Activated naive CD4-positive, alpha-beta T cell treated with Interleukin-2 at 50 U/mL for 16 hours (primary cell): ENCODE results near the gene ENDOD1.

Experiments used
- DNase-seq: peaks from one replicate; pipeline ENCODE4 v3.0.0-alpha.2; 2020

The ENDOD1 gene

DNA sequence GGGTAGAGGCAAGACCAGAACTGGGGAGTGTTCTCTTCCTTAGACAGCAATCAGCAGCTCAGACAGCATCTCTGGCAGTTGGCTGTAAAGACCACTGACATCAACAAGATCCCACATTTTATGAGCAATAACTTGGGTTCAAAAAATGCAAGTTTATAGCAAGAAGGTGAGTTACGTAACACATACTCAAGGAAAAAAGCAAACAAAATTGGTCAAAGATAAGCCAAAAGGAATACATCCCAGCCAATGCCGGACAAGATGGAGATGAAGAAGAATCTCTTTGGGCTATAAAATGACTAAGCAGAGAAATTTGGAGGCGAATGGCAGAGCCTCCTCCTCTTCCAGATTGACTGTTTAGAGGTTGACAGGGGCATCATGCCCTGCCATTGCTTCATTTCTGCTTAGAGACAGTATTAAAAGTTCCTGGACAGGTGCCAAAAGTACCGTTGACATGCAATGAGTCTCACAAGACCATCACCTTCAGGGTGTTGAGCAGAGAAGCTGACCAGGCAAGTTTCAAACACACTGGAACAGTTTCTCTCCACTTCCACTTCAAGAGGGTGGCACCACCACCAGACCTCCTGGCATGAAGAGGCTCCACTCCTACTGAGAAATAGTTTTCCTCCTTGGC is 55.9 kb downstream of the ENDOD1 start:
- no peak for DNase-seq

DNA sequence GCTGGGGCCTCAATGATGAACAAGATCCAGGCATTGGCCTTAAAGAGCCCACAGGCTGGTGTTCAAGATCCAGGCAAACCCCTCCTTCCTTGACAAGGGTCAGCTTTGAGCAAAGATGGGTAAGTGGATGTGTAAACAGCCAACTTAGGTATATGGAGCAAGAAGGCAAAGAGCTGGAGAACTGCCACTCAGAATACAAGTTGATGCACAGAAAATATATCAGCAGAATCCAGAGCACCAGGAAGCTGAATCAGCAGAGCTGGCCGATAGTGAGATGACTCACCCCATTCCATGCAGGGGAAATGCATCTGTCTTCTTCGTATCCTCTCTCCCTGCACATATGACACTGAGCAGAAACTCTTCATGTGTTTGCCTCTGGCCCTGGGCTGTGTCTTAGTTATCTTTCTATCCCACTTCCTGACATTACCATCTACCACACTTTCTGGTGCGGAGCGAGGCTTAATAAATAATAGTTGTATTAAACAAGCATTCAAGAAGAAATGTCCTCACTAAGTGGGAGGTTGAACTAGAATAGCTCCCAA is 57.8 kb downstream of the ENDOD1 start:
- no peak for DNase-seq

DNA sequence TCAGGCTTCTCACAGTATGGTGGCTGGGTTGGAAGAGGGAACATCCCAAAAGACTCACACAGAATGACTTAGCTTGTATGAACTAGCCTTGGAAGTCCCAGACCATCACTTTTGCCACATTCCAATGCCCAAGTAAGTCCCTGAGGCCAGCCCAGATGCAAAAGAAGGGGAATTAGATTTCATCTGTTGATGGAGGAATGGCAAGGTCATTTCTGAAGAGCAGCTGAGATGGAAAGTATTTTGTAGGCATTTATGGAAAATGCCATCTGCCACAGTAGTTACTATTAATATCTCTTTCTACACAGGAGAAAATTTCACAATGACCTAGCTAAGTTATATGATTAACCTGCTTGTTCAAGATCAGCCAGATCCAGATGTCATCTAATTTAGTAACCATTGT is 58.8 kb downstream of the ENDOD1 start:
- DNase-seq: no peak

DNA sequence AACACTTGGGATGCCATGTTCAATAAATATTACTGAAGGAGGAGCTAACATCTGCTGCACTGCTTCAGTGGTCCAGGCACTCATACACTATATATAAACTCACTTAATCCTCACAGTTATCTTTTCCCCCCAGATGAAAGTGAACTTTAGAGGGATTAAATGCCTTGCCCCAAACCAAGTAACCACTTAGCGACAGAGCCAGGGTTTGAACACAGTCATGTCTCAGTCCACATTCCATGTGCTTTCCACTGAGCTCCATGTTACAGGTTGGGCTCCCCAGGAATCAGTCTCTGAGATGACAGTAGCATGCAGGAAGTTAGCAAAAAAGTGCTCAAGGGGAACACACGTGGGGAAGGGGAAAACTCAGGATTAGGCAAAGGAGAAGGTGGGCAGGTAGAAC is 59.3 kb downstream of the ENDOD1 start:
- DNase-seq: no peak

DNA sequence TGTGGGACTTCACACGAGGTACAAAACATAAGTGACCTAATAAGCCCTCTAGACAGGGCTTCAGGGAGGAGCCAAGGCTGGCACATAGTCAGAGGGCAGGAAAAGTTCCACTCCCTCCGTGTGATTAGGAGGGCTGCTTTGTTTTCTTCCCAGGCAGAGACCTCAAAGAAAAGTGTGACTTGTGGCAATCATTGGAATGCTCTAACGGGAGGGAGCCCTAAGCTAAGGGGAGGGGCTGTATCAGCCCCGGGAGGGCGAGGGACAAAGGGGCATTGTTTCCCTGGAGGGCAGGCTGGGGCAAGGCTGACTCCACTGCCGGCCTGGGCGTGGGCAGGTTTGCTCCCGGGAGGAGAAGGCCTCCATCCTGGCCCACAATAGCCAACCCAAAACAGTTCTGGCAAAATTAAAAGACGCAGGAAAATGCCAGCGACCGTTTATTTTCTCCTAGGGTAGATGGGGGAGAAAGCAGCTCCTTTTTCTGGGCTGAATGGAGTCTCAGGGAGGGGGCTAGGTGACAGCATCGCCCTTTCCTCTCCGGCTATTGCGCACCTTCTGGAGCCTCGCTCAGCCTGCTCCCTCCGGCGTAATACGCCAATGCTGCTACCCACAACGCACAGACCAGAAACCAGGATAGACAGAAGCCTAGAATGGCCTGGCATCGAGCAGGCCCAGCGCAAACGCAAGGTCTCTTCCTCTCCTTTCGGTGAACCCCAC is 60.2 kb downstream of the ENDOD1 start:
- no peak for DNase-seq

DNA sequence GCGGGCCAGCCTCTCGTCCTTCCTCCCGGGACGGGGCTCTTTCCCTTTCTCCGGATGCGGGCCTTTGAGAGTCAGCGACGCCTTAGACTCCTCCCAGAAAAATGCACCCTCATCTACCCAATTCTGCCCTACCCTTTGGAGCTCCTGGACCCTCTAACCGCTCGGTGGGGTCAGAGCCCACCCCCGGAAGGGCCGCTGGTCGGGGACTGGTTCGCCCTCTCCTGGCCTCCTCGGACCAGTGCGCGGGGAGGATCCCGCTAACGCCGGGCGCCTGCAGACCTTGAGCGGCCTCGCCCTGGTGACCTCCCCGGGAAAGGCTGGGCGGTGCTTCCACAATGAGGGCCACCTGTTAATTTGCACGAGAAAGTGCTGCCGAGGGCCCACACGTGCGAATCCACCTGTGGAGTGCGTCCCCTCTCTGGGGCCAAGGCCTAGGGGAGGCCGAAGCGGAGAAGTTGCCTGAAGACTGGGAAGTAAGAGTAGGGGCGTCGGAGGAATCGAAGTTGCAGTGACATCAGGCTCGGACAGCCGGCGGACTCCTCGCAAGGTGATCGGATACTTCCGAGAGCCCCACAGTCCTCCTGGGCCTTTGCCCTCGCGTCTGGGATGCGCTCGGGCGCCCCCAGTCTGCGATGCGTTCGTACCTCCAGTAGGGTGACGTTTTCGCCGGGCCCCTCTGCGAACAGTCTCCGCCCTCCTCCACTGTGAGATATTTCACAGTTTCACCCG is 61.5 kb downstream of the ENDOD1 start:
- DNase-seq: peak; percentile 90

DNA sequence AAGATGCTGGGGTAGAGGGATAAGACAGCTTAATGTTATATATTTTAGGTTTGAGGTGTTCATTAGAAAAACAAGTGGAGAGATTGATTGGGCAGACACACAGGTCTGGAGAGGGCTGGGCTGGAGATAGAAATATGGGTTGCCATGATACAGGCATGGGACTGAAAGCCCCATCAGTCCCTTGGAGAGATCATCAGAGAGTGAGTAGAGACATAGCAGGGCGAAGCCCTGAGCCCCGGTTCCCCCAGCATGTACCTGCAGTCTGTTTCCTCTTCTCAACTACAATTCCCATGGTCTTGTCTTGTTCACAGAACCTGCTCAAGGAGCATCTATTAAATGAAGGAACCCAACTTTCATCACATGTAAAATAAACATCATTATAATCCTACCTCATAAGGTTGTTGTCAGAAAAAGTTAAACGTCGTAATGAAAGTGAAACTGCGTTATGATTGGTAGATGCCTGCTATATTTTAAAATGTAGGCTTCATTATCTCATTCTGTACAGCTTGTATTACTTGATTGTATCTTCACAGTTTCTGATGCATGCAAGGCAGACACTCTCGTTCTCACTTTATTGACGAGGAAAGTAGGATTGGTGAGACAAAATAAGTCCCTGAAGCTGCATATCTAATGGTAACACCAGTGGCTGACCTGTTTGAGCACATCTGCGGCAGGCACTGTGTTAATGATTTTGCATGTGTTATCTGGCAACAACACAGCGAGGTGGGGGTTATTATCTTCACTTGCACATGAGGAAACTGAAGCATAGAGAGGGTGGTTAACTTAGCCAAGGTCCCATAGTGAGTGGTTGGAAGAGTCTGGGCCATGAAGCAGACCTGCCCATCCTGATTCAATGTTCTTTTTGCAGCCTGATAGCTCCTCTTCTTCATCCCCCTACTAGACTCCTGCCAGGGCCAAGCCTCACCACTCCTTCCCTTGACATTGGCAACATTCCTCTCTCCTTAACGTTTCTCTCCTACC is 63.5 kb downstream of the ENDOD1 start:
- peak; percentile 35 for DNase-seq

DNA sequence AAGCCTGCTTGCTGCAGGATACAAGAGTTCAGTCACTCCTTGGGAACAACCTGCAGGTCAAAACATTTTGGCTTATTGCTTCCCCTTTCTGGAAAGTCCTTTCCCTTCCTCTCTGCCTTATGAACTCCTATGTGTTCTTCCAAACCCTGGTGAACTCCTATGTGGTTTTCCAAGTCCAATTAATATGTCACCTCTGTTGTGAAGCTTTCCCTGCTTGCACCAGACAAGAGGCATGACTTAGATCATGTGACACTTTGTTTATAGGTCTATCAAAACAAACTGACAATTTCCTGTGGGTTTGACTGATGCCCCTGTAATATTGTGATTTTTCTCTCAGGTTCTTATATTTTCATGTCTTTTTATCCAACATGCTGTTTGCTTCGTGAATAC is 64.2 kb downstream of the ENDOD1 start:
- no peak for DNase-seq

DNA sequence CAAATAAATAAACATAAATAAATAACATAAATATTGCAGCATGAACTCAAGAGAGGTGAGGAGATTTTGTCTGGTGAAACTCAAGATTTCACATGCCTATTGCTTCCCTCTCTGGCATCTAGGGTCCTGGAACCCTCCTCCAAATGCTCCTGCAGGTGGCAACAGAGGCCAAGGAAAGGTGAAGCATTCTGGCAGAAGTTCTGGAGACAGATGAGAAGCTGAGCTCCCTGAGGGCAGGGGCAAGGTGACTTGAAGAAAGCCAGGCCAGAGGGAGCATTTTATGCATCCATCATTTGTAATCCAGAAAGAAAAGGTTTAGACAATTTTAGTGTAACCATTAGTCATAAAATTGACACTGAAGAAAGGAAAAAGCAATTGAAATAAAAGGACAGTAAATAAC is 64.9 kb downstream of the ENDOD1 start:
- DNase-seq: peak; percentile 66

DNA sequence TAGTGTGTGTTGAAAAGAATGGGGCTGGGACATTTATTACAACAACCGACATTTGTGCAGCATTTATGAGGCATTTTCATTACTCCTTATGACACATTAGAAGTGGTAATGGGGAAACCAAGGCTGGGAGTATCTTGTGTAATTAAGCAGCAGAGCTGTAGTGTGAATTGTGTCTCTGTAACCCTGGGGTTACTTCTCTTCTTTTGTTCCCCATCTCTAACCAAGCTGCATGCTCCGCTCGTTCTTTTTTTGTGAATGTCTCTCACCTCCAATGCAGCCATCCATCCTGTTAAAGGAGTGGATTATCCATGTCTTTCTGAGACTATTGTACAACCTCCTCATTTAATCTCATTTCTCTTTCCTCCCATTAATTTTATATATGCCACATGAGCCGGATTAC is 65.7 kb downstream of the ENDOD1 start:
- DNase-seq: no peak

DNA sequence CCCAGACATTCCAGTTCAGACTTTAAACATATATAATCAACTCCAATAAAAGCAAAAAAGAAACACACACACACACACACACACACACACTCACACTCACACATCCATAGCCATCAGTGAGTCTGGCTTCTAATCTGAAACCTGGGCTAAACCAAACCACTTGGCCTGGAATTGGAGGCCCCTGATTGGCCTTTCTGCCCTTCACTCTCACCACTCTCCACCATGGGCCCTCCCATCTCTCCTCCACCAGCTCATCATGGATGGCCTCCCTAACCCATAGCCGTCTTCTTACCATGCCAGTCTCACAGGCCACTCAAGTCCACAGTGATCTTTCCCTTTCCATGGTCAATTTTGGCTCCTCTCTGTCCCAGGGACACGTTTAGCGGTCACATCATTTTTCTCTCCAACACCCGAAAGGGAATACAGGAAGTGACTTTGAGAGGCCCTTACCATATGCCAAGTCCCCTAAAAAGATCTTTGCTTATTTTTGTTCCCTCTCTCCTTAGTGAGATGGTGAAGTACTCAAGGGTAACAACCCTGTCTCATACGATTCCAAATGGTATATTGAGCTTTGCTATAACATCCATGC is 66.6 kb downstream of the ENDOD1 start:
- no peak for DNase-seq

DNA sequence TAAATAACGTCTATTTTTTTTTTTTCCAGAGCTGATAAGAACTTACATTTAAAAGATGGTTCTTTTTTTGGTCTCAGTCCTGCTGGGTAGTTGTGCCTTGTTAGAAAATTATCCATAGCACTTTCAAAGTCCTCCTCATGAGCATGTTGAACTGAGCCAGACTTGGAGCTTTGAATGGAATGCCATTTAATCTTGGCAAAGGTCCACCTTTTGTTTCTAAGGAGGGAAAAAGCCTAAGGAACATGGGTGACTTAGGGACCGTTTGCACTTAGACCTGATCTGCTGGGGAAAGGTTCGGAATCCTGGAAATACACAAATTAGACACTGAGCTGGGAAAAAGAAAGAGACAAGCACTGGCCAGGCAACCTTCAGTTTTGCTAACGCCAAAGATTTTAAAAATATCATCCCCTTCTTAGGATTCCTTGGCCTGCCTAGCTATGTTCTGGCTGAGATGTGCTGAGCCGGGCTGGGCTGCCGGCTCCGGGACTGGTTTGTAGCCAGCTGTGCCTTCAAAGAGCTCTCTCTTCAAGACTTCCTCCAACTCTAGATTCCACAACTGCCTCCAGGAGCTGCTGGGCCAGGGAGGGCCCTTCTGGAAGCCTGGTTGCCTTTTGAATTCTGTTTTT is 67.4 kb downstream of the ENDOD1 start:
- no peak for DNase-seq

DNA sequence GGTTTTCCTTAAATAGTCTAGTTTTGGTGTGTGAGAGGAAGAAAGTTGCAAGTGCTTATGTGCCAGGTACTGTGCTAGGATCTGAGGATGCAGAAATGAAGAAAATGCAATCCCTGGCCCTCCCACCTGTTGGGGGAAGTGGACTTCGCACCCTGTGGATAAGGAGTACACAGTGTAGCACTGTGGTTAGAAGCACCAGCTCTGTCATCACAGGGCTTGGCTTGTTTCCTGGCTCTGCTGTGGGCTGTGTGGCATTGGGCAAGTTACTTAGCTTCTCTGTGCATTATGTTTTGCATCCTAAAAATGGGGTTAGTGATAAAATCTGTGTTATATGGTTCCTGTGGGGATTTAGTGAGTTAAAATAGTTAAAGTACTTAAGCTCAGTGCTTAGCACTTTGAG is 68.2 kb downstream of the ENDOD1 start:
- DNase-seq: no peak

DNA sequence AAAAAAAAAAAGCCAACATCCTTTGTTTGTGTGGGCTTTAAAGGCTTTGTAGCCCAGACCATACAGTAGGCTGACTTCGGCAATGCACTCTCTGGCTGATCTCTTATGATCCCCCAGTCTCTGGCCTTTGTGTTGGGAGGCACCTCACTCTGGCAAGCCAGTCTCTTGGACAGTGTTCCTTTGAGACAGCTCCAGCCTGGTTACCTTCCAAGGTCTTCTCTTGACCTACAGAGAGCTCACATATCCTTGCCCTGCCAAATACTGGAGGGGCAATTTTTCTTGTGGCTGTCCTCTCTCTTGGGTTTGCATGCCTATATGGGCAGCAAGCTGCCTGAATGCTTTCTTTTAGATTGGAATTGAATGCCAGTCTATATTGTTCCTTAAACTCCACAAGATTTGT is 71.6 kb downstream of the ENDOD1 start:
- DNase-seq: no peak

DNA sequence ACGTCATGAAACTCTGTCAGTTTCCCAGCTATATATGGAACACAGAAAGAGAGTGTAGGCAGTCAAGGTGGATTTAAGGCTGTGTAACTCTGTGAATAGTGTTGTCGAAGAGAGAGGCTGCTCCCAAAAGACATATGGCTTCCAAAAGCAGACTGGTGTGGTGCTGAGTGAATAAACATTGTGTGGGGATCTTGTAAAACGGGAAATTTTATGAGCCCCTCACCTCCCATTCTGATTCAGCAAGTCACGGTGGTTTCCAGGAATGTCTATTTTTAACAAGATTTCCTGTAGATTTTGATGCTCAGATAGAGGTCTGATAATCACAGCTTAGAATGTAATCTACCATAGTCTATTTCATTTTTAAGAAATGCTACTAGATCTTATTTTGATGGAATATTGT is 73.5 kb downstream of the ENDOD1 start:
- no peak for DNase-seq

DNA sequence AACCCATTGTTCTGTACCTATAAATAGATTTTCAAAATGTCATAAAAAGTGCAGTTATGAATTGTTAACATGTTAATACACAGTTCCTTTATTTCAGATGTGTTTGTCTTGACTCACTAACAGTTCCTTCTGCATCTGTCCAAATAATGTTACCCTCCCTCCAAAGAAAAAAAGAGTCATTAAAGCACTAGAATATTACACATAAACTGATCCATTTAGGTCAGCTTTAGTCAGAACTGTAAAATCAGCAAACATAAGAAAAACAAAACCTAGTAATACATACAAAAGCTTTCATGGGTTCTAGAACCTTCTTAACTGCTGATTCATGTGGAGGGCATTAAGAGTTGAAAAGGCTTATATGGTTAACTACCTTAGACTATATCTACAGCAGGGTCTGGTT is 76.0 kb downstream of the ENDOD1 start:
- no peak for DNase-seq

DNA sequence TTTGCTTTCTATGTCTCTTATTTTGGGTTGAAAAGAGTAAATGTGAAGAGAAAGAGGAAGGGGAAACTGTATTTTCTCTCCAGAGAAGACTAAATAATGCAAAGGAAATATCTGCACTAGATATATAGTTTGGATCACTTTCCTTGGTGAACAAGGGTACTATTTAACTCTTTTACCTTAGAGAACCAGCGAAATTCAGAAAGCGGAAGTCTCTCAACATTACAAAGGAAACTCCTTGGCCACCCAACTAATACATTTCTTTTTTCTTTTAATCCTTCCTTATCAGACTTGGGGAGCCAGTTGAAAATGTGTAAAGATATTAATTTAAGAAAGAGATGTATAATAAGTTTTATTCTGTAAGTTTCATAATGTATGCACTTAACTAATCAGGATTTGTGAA is 77.1 kb downstream of the ENDOD1 start:
- no peak for DNase-seq

DNA sequence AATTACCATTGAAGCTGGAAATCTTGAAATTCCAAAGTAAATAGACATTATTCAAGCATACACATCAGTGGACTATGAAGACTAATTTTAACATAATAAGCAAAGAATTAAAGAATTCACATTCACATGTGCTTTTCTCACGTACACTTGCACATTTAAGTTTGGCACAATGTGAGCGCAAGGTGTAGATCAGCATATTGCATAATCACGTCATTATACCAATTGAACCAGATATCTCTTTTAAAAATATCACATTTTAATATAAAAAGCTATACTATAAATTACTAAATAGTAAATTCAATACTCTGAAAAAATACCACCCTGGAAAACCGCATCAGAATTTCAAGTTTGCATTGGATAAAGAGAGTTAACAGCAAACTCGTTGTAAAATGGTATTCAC is 80.6 kb downstream of the ENDOD1 start:
- no peak for DNase-seq

DNA sequence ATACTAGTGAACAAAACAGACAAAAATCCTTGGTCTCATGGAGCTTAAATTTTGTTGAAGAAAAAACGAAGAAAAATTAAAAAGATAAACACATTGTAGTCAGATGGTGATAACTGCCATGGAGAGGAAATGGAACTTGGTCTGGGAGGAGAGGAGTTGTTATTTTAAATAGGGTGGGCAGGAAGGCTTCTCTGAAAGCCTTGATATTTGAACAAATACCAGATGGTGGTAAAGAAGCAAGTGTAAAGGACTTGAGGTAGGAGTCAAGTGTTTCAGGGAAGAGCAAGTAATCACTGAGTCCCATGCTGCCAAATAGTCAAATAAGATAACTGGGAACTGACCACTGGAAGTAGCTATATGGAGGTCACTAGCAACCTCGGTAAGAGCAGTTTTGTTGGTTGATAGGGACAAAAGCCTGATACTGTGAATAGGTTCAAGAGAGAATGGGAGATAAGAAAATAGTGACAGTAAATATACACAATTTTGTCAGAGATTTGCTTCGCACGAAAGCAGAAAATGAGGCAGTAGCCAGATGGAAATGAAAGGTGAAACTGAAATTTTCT is 86.3 kb downstream of the ENDOD1 start:
- DNase-seq: no peak
